ENCODE results near the gene PLCB1.

- TF ChIP-seq EZH2 (IDR thresholded peaks at IDR 0.05) (no peak), POLR2AphosphoS5 (IDR thresholded peaks at IDR 0.05; ENCODE audit: borderline replicate concordance, low read depth, low read length) (no peak), FOXP2 (optimal IDR thresholded peaks at IDR 0.05; ENCODE audit: control extremely low read depth, extremely low read length, insufficient read depth) (no peak)
Measured at GRCh38 chr20:8209061-8209460, 77.0 kb downstream of the PLCB1 start.

Data from SK-N-MC (cell line).